ENCODE data around the gene BRD2.

Gene BRD2

DNA sequence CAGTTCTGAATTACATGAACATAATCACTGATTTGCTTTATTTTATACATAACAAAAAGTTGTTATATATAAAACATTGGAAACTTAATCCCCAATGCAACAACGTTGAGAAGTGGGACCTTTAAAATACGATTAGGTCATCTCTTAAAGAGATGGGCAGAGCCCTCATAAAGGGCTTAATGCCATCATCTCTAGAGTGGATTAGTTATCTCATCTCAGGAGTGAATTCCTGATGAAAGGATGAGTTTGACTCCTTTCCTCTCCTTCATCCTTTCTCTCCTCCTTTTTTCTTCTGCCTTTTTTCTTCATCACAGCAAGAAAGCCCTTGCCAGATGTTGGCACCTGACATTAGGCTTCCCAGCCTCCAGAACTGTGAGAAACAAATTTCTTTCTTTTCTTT, 27.1 kb downstream of the BRD2 start:
- TF ChIP-seq CTCF (IDR thresholded peaks at IDR 0.05; ENCODE audit: low read depth, low read length, missing control alignments) = no peak
- no peak for DNase-seq (ENCODE audit: extremely low read depth, low read depth)
- no peak overlapping the region for H3K4me3 ChIP-seq (replicated peaks; ENCODE audit: low read depth, low read length)

GRCh38 chr6:33000055-33000454, 31.7 kb downstream of the BRD2 start:
- no peak for TF ChIP-seq CTCF (IDR thresholded peaks at IDR 0.05; ENCODE audit: low read depth, low read length, missing control alignments)
- H3K4me3 ChIP-seq (replicated peaks; ENCODE audit: low read depth, low read length) = no peak overlapping the region
- no peak for DNase-seq (ENCODE audit: extremely low read depth, low read depth)

DNA sequence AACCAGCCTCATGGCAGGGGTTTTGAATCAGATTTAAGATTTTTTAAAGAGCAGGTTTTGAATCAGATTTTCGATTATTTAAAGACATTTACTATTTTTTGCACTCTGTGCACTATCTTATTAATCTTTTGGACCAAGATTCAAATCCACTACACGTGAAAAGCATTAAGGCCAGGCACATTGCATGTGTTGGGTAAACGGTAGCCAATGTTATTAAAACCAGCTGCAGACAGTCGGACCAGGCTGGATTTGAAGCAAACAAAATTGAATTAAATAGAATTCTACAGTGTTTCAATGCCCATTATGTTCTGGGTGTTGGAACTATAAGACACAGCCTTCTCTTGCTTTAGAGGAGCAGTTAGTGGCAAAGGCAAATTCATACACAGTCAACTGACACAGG, 33.3 kb downstream of the BRD2 start:
- no peak for DNase-seq (ENCODE audit: extremely low read depth, low read depth)
- H3K4me3 ChIP-seq (replicated peaks; ENCODE audit: low read depth, low read length) = no peak overlapping the region
- TF ChIP-seq CTCF (IDR thresholded peaks at IDR 0.05; ENCODE audit: low read depth, low read length, missing control alignments) = no peak

DNA sequence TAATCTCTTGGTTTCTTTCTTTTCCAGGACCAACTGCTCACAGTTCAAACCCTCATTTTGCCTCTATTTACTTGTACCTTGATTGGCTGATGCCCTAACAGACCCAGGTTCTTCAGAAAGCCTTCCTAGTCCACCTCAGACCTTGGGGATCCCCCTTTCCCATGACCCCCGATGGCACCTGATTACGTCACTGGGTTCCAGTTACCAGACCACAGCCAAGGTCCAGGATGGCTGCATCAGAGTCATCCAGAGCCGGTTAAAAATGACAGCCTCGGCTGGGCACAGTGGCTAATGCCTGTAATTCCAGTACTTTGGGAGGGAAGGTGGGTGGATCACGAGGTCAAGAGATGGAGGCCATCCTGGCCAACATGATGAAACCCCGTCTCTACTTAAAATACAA, 36.5 kb downstream of the BRD2 start:
- no peak for TF ChIP-seq CTCF (IDR thresholded peaks at IDR 0.05; ENCODE audit: low read depth, low read length, missing control alignments)
- H3K4me3 ChIP-seq (replicated peaks; ENCODE audit: low read depth, low read length) = no peak overlapping the region
- no peak for DNase-seq (ENCODE audit: extremely low read depth, low read depth)

GRCh38 chr6:33007831-33008400, 39.5 kb downstream of the BRD2 start:
- DNase-seq (ENCODE audit: extremely low read depth, low read depth) = no peak
- no peak for TF ChIP-seq CTCF (IDR thresholded peaks at IDR 0.05; ENCODE audit: low read depth, low read length, missing control alignments)
- no peak overlapping the region for H3K4me3 ChIP-seq (replicated peaks; ENCODE audit: low read depth, low read length)

GRCh38 chr6:33008944-33009861, 40.8 kb downstream of the BRD2 start, which contains the start of gene HLA-DOA:
Gene HLA-DOA (minus strand): TSS chr6:33009591.
- 0 out of 2 replicates have a peak within 1 kb of the TSS, but pooled peaks have one; percentile 5 for H3K4me3 ChIP-seq (replicated peaks; ENCODE audit: low read depth, low read length)
- TF ChIP-seq CTCF (IDR thresholded peaks at IDR 0.05; ENCODE audit: low read depth, low read length, missing control alignments) = no peak
- no peak for DNase-seq (ENCODE audit: extremely low read depth, low read depth)
